Right renal cortex interstitium (tissue), 3 donors: Measurements from ENCODE around the gene MAEA. TPM values are rescaled to one million over a fixed set of nuclear protein-coding genes. Genes with fewer than 3 reads are reported as not detected.
"Not testable (repeated sequence)": the region's sequence is repeated elsewhere in the genome, so short reads cannot be mapped to it uniquely, and the experiment has no call there.

Experiments
- DNase-seq, 3 donors: peaks; one replicate each; pipeline ENCODE4 v3.0.0-alpha.2; 2013; ENCODE audit warnings: low read depth in 3 of 3, low spot score in 2 of 3
- polyA plus RNA-seq, 3 donors: library from polyadenylated mRNA; unstranded; fragments of 120-200 nt; gene quantifications; one replicate each; pipeline ENCODE4 v1.2.1, GENCODE V29; 2013; ENCODE audit not compliant: insufficient read length in 3 of 3

MAEA gene
- polyA plus RNA-seq, 3 donors, result 58.5 to 58.6 (median 58.6) TPM

DNA sequence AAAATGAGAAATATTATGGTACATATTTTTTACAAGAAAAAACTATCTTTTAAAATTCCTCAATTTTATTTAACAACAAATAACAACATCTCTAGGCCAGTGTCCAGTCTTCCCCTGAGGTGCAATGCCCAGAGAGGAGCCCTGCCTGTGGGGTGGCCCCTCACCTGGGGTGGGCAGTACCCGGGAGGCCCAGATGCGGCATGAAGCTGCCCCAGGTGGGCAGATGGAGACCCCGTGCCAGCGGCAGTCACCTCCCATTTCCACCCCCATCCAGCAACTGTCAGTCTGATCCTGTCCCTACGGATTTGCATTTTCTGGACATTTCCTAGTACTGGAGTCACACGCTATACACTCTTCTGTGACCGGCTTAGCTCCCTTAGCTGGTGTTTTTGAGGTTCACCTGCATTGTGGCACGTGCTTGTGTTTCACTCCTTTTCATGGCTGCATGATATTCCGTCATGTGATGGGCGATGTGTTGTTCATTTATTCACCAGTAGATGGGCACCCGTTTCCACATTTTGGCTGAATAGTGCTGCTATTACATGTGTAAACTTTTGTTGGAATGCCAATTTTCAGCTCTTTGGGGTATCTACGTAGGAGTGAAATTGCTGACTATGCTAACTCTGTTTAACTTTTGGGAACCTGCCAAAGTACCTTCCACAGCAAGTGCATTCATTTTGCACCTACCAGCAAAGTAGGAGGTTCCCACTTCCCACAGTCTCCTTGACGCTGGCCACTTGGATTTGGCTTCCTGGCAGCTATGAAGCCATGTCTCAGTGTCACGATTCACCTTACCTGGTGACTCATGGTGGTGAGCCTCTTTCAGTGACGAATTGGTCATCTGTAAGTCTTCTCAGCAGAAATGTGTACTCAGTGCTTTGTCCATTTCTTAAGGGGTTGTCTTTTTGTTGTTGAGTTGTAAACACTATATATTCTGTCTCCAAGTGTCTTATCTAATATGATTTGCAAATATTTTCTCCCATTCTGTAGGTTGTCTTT is 11.7 kb upstream of the MAEA start:
- DNase-seq, result no peak

DNA sequence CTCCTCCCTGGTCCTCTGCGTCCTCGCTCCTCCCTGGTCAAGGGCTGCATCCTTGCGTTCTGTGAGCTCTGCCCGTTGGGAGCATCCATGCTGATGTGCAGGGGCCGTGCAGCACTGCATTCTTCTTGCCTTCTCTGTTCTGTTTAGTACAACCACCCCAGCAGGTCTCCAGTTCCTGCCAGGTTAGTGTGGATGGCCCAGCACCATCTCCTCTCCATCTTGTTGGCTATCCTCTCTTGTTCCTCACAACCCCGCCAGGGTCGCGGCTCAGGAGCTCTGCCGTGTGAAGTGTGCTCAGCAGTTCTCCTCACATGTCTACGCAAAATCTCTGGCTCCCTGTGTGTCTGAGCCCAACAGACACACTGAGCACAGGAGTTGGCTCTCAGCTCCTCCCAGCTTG is 10.4 kb upstream of the MAEA start:
- DNase-seq, result no peak

- no peak for DNase-seq
Measured at GRCh38 chr4:1283711-1284110, 6.0 kb upstream of the MAEA start.

DNA sequence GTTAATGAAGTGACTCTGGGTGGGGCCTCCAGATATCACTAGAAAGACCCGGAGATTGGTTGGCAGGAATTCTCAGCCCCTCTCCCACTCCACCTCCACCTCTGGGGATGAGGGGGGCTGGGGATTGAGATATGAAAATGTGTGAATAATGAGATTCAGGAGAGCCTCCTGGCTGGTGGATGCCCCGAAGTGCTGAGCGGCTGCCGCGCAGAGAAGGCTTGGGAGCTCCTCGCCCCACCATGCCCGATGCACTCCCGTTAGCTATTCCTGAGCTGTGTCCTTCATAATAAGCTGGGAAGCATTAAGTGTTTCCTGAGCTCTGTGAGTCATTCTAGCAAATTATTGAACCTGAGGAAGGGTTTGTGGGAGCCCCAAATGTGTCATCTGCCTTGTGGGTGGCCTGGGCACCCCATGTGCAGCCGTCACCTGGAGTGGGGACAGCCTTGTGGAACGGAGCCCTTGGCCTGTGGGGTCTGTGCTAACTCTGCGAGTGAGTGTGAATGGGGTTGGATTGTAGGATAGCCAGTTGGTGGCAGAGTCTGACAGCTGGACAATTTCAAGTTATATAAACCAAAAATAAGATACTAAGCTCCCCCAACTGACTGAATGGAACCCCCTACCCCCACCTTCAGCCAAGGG is 4.4 kb upstream of the MAEA start:
- DNase-seq, result no peak

GRCh38 chr4:1285790-1286553 is 3.7 kb upstream of the MAEA start:
- DNase-seq, result no peak

- DNase-seq, result peak in 1 of 3 donors; percentile 7
Measured at GRCh38 chr4:1288786-1289185, 905 bp upstream of the MAEA start.

DNA sequence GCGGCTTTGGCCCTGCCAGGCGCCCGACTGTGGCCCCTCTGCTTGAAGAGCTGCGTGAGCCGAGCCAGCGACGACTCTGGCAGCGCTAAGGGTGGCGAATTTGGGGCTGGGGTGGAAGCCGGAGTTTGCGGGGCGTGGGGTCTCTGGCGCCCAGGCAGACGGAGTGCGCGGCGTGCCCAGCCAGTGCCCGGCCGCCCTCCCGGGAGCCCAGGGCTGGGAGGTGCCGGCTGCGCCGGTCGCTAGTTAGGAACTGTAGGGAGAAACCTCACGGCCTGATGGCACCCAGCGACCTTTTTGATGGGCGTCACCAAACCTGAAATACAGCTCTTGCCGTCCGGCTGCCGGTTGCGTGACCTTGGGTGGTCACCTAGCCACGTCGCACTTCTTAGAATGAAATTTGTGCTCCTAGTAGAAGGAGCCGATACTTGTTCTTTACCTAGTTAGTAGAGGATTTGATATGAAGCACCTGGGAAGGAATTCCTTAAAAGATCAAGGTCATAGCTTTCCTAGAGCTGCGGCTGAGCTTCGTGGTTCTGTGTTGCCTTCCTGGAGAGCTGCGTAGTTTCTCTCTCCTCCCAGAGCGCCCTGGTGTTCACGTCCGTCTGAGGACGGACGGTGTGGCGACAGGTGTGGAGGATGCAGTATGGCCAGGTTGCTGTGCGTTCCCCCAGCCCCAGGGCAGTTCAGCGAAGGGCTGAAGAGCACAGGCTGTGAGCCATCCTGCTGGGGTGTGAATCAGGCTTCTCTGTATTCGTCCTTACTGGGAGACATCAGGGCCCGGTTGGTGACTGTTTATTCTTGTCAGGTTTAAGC is 680 bp downstream of the MAEA start:
- peak in 1 of 3 donors; percentile 10 for DNase-seq

DNA sequence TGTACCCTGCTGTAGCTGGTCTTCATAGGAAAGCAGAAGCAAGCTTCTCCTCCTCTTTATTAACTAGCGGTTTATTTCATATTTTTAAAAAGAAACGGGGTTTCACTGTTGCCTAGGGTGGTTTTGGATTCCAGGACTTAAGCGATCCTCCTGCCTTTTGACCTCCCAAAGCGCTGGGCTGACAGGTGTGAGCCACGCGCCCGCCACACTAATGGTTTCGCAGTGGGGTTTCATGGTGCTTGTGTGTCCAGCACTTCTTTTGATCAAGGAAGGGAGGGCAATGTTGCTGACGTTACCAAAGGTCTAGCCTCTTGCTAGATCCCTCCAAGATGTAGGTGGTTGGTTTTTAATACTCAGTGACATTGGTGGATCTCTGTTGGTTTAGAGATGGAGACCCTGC is 1.4 kb downstream of the MAEA start:
- no peak for DNase-seq

DNA sequence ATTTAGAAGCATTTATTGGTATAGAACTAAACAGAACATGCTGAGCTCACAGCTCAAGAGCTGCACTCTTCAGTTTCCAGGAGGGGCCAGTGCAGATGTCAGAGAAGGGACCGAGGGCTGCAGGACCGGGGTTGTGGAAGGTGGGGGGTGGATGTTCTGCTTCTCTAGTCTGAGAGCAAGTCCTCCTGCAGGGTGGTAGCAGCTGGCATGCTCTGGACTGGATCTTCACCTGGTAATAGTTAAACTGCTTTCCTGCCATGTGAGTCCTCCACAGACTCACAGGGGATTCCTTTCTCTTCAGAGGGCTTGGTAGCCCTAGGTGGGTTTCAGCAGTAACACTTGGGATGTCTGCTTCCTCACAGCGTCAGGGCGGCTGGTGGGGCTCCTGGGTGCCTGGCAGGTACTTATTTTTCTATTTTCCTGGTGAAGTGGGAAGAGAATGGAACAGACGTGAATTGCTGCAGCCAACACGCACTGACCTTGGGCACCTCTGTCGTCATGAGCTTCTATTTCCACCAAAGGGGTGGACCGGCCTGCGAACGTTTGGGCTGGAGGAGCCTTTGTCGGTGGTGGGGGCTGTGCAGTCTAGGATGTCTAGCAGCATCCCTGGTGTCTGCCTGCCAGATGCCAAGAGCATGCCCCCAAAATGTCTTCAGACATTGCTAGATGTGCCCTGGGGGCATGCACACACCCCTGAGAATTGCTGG is 2.5 kb downstream of the MAEA start:
- no peak for DNase-seq

GRCh38 chr4:1292703-1293011 is 3.0 kb downstream of the MAEA start:
- not testable (repeated sequence) for DNase-seq

DNA sequence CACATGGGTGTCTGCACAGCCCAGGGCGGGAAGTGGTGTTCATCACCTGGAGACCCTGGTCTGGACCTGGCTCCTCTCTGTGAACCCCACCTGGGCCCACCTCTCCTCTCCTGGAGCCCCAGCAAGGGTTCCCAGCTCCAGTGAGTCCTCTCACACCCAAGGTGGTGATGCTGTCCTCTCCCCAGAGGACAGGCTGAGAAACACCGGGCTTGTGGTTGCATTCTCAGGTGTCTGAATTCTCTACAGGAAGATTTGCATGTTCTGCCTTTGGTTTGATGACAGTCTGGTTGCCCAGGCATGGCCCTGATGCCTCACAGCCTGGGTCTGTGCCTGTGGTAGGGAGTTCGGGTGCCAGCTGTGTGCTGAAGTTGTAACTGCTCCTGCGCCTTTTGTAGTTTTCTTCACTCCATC is 3.8 kb downstream of the MAEA start:
- DNase-seq, result no peak

DNA sequence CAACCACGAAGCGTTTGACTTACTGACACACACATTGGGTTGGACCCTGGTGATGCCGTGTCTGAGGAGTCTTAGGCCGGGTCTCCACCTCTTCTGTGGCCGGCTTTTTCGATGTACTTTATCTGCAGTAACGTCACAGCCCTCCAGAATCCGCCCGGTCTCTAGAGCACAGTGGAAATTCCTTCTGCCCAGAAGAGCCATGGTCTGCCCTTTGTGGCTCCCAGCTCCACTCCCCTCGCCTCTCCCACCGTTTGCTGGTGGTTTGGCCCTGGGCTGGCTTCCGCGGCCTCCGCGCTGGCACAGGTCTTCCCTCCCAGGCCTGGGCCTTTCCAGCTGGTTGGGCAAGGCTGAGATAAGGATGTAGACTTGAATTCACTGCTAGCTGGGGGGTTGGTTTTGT is 4.3 kb downstream of the MAEA start:
- no peak for DNase-seq

- DNase-seq, result no peak
Measured at GRCh38 chr4:1294424-1294823, 4.7 kb downstream of the MAEA start.

DNA sequence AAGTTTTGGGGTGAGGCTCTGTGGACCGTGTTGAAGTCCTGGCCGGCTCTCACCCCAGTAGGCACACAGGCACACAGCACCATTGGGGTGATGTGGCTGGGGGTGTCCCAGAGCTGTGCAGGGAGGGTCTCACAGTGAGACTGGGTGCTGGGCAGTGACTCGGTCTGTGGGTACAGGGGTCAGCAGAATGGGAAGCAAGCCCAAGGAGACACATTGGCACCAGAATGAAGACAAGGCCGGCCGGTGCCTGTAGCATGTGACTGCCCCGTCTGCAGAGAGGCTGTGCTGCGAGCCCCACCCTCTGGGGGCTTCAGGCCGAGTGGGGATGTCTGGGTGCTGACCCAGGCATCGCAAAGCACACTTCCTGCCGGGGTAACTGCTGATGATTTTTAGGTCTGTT is 5.2 kb downstream of the MAEA start:
- no peak for DNase-seq

GRCh38 chr4:1295405-1296055 is 5.8 kb downstream of the MAEA start:
- no peak for DNase-seq

GRCh38 chr4:1296324-1297022 is 6.8 kb downstream of the MAEA start:
- DNase-seq, result no peak

GRCh38 chr4:1297023-1297395 is 7.3 kb downstream of the MAEA start:
- no peak for DNase-seq

- no peak for DNase-seq
Measured at GRCh38 chr4:1297456-1298325, 8.0 kb downstream of the MAEA start.
